ENCODE results near the gene TMBIM1. TPM values are rescaled to one million over a fixed set of nuclear protein-coding genes. Genes with fewer than 3 reads are reported as not detected.

TMBIM1 gene
- total and polyA plus RNA-seq, 9 of the 15 experiments (the other 6 are each of a cell fraction or from before 2014, with no cell fraction given): 14.2 to 105 (median 47.0) TPM

GRCh38 chr2:218260166-218260565 is 32.1 kb downstream of the TMBIM1 start (continued):
- TF ChIP-seq RNF219 (CRISPR knock-in tag; IDR thresholded peaks at IDR 0.05): no peak
- TF ChIP-seq SREBF1 (IDR thresholded peaks at IDR 0.05; ENCODE audit: borderline replicate concordance, low read depth, low read length): no peak

GRCh38 chr2:218259099-218259961 is 33.0 kb downstream of the TMBIM1 start:
- Histone ChIP-seq H3K4me1 (replicated peaks in 1 of 2; ENCODE audit: control insufficient read depth in 2 of 2, insufficient read depth in 2 of 2, low read length in 2 of 2) (peaks cover 3 to 13% of the 10 kb centered on the region in 2 experiments; a peak in 4 of 5 replicates), H3K79me2 (ENCODE audit: control insufficient read depth, insufficient read depth, low read length) (no peaks in the 10 kb centered on the region), H4K20me1 (replicated peaks; ENCODE audit: control insufficient read depth, insufficient read depth, low read length) (no peaks in the 10 kb centered on the region), H3K27ac (ENCODE audit: extremely low read depth, low read depth, low read length) (no peak overlapping the region), H3K9me3 (replicated peaks; ENCODE audit: control insufficient read depth, insufficient read depth, low read depth, low read length) (no peaks in the 10 kb centered on the region), H3K9me1 (ENCODE audit: control insufficient read depth, insufficient read depth, low read length) (no peaks in the 10 kb centered on the region), H3K4me2 (ENCODE audit: insufficient read depth, low read length) (no peak overlapping the region), H3K27me3 (ENCODE audit: control insufficient read depth in 2 of 2, insufficient read depth in 2 of 2, low read length in 2 of 2) (no peaks in the 10 kb centered on the region), H3K36me3 (ENCODE audit: control insufficient read depth, insufficient read depth, low read length) (peaks cover 15% of the 10 kb centered on the region; the same call in 1 of the 3 replicates), H3K4me3 (no peak overlapping the region), H2AFZ (ENCODE audit: low read depth, low read length) (no peak overlapping the region), H3K9ac (ENCODE audit: insufficient read depth in 1 of 2, low read depth in 2 of 2, low read length in 2 of 2) (0 out of 4 replicates have a peak overlapping the region, but pooled peaks of 1 of the 2 experiments have one; percentile 60)
- WGBS (ENCODE audit: insufficient coverage, low coverage, missing lambda C conversion rate): 52% methylated on average over 7 of the region's 15 CpGs
- peak; percentile 11; the same call in 1 of the 3 replicates for ATAC-seq
- intact Hi-C loops (cut with micrococcal nuclease) (loop anchor here (5.0 kb wide), 1 partner anchor 92 kb away; the partner anchor contains the start of gene CXCR1), in situ Hi-C loops (cut with MboI) (loop anchor here (5.0 kb wide), 1 partner anchor 92 kb away; the partner anchor contains the start of gene CXCR1)
- BruUV-seq (replicated peaks): no TSS peak
- ChIA-PET CTCF (ENCODE audit: low intra/inter-chr PET ratio) (no interaction called here), POLR2A (interaction anchor here (0.6 to 0.9 kb wide), 3 partner anchors 11 to 530 kb away, joined by 3 read pairs; partner anchors contain the start of gene AAMP)
- TF ChIP-seq NFRKB (IDR thresholded peaks at IDR 0.05; ENCODE audit: low read depth) (no peak), FUS (optimal IDR thresholded peaks at IDR 0.05; ENCODE audit: low read depth, low read length) (no peak), SOX6 (IDR thresholded peaks at IDR 0.05) (no peak), SNRNP70 (optimal IDR thresholded peaks at IDR 0.05; ENCODE audit: low read depth, low read length) (no peak)
- no peak for DNase-seq (ENCODE audit: extremely low read depth in 1 of 4, low spot score in 3 of 4)
- FAIRE-seq: no peak
